NCI-H1436 (cell line): ENCODE measurements around the gene USF1.
"Not testable (repeated sequence)": the region's sequence is repeated elsewhere in the genome, so short reads cannot be mapped to it uniquely, and the experiment has no call there.

Experiments
- DNase-seq: peaks from one replicate; lab custom pipeline; 2025; lab: John Stamatoyannopoulos, UW

The USF1 gene

GRCh38 chr1:161077426-161077825, 31.6 kb upstream of the USF1 start:
- DNase-seq = no peak

- no peak for DNase-seq
These were observed 30.6 kb upstream of the USF1 start for GRCh38 chr1:161076410-161076809.

GRCh38 chr1:161074676-161075368, 29.0 kb upstream of the USF1 start:
- no peak for DNase-seq

GRCh38 chr1:161073474-161074121, 27.8 kb upstream of the USF1 start:
- DNase-seq = no peak

GRCh38 chr1:161072751-161073449, 27.1 kb upstream of the USF1 start:
- DNase-seq = no peak

- no peak for DNase-seq
These were observed 26.2 kb upstream of the USF1 start for GRCh38 chr1:161071886-161072371.

- no peak for DNase-seq
These were observed 25.0 kb upstream of the USF1 start for GRCh38 chr1:161070761-161071160.

- DNase-seq = no peak
These were observed 24.0 kb upstream of the USF1 start, which contains the start of gene ARHGAP30 for GRCh38 chr1:161069731-161070270. ARHGAP30 (minus strand) TSS chr1:161069891; CDS start chr1:161069624, 267 bp downstream.

- no peak for DNase-seq
These were observed 23.5 kb upstream of the USF1 start for GRCh38 chr1:161069241-161069640.

GRCh38 chr1:161068306-161069234, 22.8 kb upstream of the USF1 start:
- DNase-seq = no peak

GRCh38 chr1:161066694-161067093, 20.9 kb upstream of the USF1 start:
- no peak for DNase-seq

- DNase-seq = not testable (repeated sequence)
These were observed 19.9 kb upstream of the USF1 start for GRCh38 chr1:161065681-161066080.

GRCh38 chr1:161063936-161064335, 18.2 kb upstream of the USF1 start:
- DNase-seq = not testable (repeated sequence)

GRCh38 chr1:161061419-161061818, 15.6 kb upstream of the USF1 start:
- no peak for DNase-seq

GRCh38 chr1:161059293-161059692, 13.5 kb upstream of the USF1 start:
- no peak for DNase-seq

- DNase-seq = no peak
These were observed 9.0 kb upstream of the USF1 start for GRCh38 chr1:161054805-161055204.

- no peak for DNase-seq
These were observed 8.5 kb upstream of the USF1 start for GRCh38 chr1:161054232-161054631.

GRCh38 chr1:161052899-161053298, 7.1 kb upstream of the USF1 start:
- DNase-seq = no peak

- no peak for DNase-seq
These were observed 5.4 kb upstream of the USF1 start for GRCh38 chr1:161051219-161051618.

- DNase-seq = no peak
These were observed 3.4 kb upstream of the USF1 start for GRCh38 chr1:161048949-161049722.
